ENCODE data around the gene CADM4.

Gene CADM4

DNA sequence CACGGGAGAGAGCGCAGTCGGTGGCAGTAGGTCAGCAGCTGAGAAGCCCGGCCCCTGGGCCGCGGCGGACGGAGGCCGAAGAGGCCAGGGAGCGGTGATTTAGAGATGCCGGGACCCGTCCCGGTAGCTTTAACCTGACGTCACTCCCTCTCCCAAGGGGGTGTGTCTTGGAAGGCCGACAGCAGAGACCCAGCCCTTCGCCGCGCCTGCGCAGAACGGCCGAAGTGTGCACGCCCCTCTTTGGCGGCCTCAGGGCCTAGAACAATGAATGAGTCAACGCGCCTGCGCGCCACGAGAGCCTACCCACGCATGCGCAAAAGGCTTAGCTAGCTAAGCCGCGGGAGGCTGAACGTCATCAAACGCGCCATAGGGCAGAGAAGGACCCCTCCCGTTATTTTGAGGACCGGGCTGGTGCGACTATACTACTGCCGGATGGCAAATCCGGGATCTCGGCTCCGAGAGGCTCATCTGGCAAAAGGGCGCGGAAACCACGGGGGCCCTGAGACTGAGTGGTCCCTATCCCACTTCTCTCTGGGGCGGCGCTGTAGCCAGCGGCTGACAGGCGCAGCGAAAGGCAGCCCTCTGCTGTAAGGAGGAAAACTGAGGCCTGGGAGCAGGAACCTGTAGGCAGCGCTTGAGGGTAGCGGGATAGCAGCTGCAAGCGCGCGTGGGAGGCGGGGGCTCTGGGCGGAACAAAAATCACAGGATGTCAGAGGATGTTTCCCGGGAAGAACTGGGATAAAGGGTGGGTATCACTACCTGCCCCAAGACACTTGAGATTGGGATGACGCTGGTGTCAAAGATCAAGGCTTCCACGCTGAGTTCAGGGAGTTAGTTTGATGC is 43.4 kb downstream of the CADM4 start, which contains the start of the genes IRGQ and ZNF576:
IRGQ (minus strand) TSS at position 136 of the 843 bp plus-strand sequence. CDS start 796 bp downstream, outside the sequence.
ZNF576 (plus strand) TSS at position 597 of the 843 bp plus-strand sequence. CDS start 514 bp downstream, outside the sequence.
- peak; percentile 95 for DNase-seq (ENCODE audit: low read depth)
- TF ChIP-seq POLR2A (IDR thresholded peaks at IDR 0.05; ENCODE audit: extremely low read depth, insufficient read length) (peak; percentile 34), MYC (IDR thresholded peaks at IDR 0.05; ENCODE audit: low read depth, low read length) (peak; percentile 38; the same call in 1 of the 2 replicates)
- TF ChIP-seq, protein P1, sequence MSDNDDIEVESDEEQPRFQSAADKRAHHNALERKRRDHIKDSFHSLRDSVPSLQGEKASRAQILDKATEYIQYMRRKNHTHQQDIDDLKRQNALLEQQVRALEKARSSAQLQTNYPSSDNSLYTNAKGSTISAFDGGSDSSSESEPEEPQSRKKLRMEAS (IDR thresholded peaks at IDR 0.05; ENCODE audit: low read depth, low read length): peak; percentile 2; the same call in 1 of the 2 replicates
- TF ChIP-seq, protein P2, sequence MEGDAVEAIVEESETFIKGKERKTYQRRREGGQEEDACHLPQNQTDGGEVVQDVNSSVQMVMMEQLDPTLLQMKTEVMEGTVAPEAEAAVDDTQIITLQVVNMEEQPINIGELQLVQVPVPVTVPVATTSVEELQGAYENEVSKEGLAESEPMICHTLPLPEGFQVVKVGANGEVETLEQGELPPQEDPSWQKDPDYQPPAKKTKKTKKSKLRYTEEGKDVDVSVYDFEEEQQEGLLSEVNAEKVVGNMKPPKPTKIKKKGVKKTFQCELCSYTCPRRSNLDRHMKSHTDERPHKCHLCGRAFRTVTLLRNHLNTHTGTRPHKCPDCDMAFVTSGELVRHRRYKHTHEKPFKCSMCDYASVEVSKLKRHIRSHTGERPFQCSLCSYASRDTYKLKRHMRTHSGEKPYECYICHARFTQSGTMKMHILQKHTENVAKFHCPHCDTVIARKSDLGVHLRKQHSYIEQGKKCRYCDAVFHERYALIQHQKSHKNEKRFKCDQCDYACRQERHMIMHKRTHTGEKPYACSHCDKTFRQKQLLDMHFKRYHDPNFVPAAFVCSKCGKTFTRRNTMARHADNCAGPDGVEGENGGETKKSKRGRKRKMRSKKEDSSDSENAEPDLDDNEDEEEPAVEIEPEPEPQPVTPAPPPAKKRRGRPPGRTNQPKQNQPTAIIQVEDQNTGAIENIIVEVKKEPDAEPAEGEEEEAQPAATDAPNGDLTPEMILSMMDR (IDR thresholded peaks at IDR 0.05; ENCODE audit: low read depth, low read length): no peak
- peak within 1 kb of the TSS; percentile 97 for H3K4me3 ChIP-seq (ENCODE audit: low read depth, low read length)

DNA sequence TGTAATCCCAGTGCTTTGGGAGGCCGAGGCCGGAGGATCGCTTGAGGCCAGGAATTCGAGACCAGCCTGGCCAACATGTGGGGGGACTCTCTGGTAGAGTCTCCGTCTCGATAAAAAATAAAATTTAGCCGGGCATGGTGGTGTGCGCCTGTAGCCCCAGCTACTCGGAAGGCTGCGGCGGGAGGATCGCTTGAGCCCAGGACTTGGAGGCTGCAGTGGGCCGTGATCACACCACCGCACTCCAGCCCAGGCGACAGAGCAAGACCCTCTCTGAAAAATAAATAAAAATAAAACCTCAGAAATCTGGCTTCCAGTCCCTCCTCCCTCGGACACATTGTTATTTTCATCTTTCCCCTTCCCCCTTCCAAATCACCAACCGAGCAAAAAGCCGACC is 44.0 kb downstream of the CADM4 start:
- H3K4me3 ChIP-seq (ENCODE audit: low read depth, low read length): peak overlapping the region; percentile 77
- no peak for DNase-seq (ENCODE audit: low read depth)
- TF ChIP-seq POLR2A (IDR thresholded peaks at IDR 0.05; ENCODE audit: extremely low read depth, insufficient read length) (no peak), MYC (IDR thresholded peaks at IDR 0.05; ENCODE audit: low read depth, low read length) (no peak)
- TF ChIP-seq, protein P1 (IDR thresholded peaks at IDR 0.05; ENCODE audit: low read depth, low read length): no peak
- TF ChIP-seq, protein P2 (IDR thresholded peaks at IDR 0.05; ENCODE audit: low read depth, low read length): no peak

DNA sequence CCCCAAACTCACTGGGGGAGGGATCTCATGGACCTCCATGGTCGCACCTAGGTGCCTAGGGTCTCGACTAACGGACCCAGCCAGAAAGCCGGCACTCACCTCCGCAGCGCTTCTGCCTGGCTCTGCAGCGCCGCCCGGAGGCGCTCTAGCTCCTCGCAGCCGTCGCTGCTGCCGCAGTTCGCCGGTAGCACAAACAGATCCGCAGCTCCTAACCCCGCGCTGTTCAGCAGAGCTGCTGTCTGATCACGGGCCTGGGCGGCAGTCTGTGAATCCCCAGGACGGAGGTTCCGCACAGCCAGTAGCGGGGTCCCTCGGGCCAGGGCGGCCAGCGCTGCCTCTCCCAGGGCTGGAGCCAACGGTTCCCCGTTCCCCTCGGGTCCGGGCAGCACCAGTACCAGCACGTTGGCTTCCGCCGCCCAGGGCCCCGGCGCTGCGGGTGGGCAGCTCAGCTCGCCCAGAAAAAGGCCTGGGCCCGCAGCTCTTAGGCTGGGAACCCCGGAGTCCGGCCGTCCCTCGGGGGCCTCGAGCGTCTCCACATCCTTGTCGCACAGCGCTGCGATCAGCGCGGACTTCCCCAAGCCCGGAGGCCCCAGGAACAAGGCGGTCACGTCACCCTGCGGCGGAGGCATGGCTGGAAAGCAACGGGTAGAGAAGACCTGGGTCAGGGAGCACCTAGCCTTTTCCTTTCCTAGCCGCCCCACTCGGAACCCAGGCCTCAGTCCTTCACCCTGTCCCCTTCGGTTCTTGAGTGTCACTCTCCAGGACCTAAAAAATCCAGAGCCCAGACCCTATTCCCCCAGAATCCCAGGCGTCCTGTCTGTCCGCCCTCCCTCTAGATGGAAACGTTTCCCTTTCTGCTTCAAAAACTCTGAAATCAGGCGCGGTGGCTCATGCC is 44.7 kb downstream of the CADM4 start:
- peak overlapping the region; percentile 77 for H3K4me3 ChIP-seq (ENCODE audit: low read depth, low read length)
- DNase-seq (ENCODE audit: low read depth): peak; percentile 80
- TF ChIP-seq, protein P2 (IDR thresholded peaks at IDR 0.05; ENCODE audit: low read depth, low read length): peak; percentile 75
- TF ChIP-seq, protein P1 (IDR thresholded peaks at IDR 0.05; ENCODE audit: low read depth, low read length): peak; percentile 11; the same call in 1 of the 2 replicates
- TF ChIP-seq MYC (IDR thresholded peaks at IDR 0.05; ENCODE audit: low read depth, low read length) (peak; percentile 61), POLR2A (IDR thresholded peaks at IDR 0.05; ENCODE audit: extremely low read depth, insufficient read length) (peak; percentile 16)

DNA sequence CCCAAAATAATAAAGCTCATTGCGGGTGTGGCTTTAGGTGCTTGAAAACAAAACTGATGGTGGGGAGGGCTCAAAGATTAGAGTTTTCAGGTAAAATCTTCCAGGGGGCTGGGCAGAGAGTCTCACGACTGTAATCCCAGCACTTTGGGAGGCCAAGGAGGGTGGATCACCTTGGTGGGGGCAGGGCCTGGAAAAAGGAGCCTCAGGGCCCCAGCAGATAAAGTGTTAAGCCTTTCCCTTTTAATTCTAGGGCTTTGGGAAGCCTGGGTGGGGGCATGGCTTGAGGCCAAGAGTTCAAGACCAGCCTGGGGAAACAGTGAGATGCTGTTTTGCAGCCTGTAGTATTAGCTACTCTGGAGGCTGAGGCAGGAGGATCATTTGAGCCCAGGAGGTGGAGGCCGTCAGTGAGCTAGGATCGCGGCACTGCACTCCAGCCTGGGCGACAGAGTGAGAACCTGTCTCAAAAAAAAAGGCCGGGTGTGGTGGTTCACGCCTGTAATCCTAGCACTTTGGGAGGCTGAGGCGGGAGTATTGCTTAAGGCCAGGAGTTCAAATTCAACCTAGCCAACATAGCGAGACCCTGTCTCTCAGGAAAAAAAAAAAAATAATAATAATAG is 45.5 kb downstream of the CADM4 start:
- peak overlapping the region; percentile 77 for H3K4me3 ChIP-seq (ENCODE audit: low read depth, low read length)
- DNase-seq (ENCODE audit: low read depth): no peak
- TF ChIP-seq MYC (IDR thresholded peaks at IDR 0.05; ENCODE audit: low read depth, low read length): no peak
- TF ChIP-seq, protein P2 (IDR thresholded peaks at IDR 0.05; ENCODE audit: low read depth, low read length): no peak
- no peak for TF ChIP-seq POLR2A (IDR thresholded peaks at IDR 0.05; ENCODE audit: extremely low read depth, insufficient read length)
- TF ChIP-seq, protein P1 (IDR thresholded peaks at IDR 0.05; ENCODE audit: low read depth, low read length): no peak

DNA sequence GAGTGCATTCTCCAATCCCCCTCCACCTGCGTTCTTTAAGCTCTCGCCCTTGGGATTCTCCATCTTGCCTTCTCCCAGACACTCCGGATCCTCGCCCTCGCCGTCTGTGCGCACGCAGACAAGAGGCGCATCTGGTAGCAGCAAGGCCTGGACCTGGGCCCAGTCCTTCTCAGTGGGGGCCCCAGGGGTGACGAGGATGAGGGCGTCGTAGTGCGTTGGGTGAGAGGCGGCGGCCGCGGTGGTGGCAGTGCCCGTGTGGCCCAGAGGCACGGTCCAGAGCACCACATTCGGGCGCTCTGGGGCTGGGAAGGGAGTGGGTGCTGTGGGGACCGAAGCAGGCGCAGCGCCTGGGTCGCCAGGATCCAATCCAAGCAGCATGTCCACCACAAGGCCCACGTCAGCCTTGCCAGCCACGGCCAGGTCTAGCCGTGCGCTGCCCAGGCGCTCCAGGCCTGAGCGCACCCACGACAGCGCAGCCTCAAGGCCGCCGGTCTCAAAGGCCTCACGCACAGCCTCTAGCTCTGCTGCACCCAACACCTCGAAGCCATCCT is 46.8 kb downstream of the CADM4 start:
- H3K4me3 ChIP-seq (ENCODE audit: low read depth, low read length): no peak overlapping the region
- TF ChIP-seq POLR2A (IDR thresholded peaks at IDR 0.05; ENCODE audit: extremely low read depth, insufficient read length) (no peak), MYC (IDR thresholded peaks at IDR 0.05; ENCODE audit: low read depth, low read length) (no peak)
- TF ChIP-seq, protein P2 (IDR thresholded peaks at IDR 0.05; ENCODE audit: low read depth, low read length): no peak
- TF ChIP-seq, protein P1 (IDR thresholded peaks at IDR 0.05; ENCODE audit: low read depth, low read length): no peak
- no peak for DNase-seq (ENCODE audit: low read depth)

Measured in NB4 (cell line).